ENCODE measurements around the gene SOX21.

The SOX21 gene

DNA sequence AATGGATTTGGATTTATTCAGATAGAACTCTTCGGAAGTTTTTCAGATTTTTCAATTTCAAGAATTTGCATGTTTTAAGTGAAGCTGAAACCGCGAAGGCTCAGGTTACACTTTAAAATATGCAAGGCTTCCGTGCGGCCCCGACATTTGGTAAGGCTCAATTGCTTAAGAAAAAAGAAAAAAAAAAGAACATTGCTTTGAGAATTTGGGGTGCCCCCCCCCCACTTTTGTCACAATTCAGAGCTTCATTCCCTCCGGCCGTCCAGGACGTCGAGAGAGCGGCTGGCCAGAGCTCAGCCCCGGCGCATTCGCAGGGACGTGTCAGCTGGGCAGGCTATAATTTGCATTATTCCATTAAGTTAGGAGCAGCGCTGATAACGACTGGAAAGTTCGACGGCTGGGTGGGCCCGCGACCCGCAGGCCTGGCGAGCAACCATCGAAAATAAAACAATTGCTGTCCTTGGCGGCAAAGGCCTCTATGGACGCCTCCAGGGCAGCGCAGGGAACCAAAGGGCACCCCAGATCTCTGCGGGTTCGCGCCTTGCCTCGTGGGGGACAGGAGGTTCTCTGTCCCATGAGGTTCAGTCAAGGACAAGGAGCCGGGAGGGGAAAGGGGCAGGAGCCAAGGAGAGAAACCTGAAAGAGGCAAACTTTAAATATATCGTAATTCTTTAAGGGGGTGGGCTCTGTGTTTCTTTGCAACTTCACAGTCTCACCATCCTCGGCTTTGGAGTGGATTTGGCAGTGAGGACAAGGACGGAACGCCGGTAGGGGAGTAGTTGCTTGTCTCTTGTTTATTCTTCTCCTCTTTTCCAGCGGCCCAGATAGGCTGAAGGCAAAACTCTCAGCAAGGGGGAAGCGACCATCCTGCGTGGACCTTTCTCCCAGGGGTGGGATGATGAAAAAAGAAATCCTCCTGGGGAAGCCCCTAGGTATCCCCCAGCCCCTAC, 7.0 kb downstream of the SOX21 start:
- TF ChIP-seq POLR2AphosphoS5 (IDR thresholded peaks at IDR 0.05; ENCODE audit: borderline replicate concordance, low read depth, low read length) (no peak), FOXP2 (optimal IDR thresholded peaks at IDR 0.05; ENCODE audit: control extremely low read depth, extremely low read length, insufficient read depth) (no peak), EZH2 (IDR thresholded peaks at IDR 0.05) (peak; percentile 66)
- H3K9me3 ChIP-seq (ENCODE audit: low read depth, low read length): no peaks in the 10 kb centered on the region

DNA sequence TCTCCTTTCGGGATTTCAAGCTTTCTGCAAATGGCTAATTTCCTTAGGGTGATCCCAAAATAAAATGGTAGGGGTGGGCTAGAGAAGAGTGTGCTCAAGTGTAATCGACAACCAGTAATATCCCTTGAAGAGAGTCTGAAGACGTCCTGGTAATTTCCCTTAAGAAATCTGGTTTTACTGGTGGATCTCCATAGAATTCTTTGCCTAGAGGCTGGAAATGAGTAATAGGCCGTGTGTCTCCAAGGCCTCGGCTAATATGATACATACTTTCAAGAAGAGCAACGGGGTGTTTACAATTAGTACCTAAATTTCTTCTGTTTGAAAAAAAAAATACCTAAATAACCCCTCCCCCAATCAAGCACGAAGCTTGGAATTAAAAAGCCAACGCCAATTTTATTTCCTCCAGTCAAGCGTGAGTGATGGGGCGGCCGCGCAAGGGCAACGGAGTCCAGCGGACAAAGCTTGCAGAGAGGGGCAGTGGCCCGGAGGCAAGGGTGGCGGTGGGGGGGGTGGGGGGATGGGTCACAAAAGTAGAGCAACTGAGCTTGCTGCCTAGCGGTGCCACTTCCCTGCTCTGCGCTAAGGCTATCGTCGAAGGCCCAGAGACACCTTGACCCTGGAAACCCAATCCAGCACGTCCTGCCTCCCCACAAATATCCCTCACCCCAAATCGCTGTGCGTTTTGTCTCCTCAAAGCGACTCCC, 7.8 kb downstream of the SOX21 start:
- no peak for TF ChIP-seq EZH2 (IDR thresholded peaks at IDR 0.05)
- TF ChIP-seq FOXP2 (optimal IDR thresholded peaks at IDR 0.05; ENCODE audit: control extremely low read depth, extremely low read length, insufficient read depth): no peak
- no peak for TF ChIP-seq POLR2AphosphoS5 (IDR thresholded peaks at IDR 0.05; ENCODE audit: borderline replicate concordance, low read depth, low read length)
- DNase-seq (ENCODE audit: low read depth, low spot score): no peak
- no peak overlapping the region for H3K9ac ChIP-seq (ENCODE audit: insufficient read length)

More for the DNA sequence above, 7.0 kb downstream of the SOX21 start:
- no peak for DNase-seq (ENCODE audit: low read depth, low spot score)
- no peaks in the 10 kb centered on the region for H3K36me3 ChIP-seq (ENCODE audit: insufficient read depth, low read length)
- peak overlapping the region; percentile 64 for H3K4me3 ChIP-seq
- no peak overlapping the region for H3K27ac ChIP-seq
- no peak overlapping the region for H3K9ac ChIP-seq (ENCODE audit: insufficient read length)

GRCh38 chr13:94703721-94704314, 8.5 kb downstream of the SOX21 start:
- TF ChIP-seq FOXP2 (optimal IDR thresholded peaks at IDR 0.05; ENCODE audit: control extremely low read depth, extremely low read length, insufficient read depth): no peak
- TF ChIP-seq EZH2 (IDR thresholded peaks at IDR 0.05): no peak
- no peak for TF ChIP-seq POLR2AphosphoS5 (IDR thresholded peaks at IDR 0.05; ENCODE audit: borderline replicate concordance, low read depth, low read length)
- no peak overlapping the region for H3K9ac ChIP-seq (ENCODE audit: insufficient read length)
- no peaks in the 10 kb centered on the region for H3K9me3 ChIP-seq (ENCODE audit: low read depth, low read length)
- no peak overlapping the region for H3K4me3 ChIP-seq
- H3K36me3 ChIP-seq (ENCODE audit: insufficient read depth, low read length): no peaks in the 10 kb centered on the region
- no peak for DNase-seq (ENCODE audit: low read depth, low spot score)
- no peak overlapping the region for H3K27ac ChIP-seq

More for the DNA sequence above, 7.8 kb downstream of the SOX21 start:
- Histone ChIP-seq H3K27ac (no peak overlapping the region), H3K4me3 (peak overlapping the region; percentile 64), H3K36me3 (ENCODE audit: insufficient read depth, low read length) (no peaks in the 10 kb centered on the region), H3K9me3 (ENCODE audit: low read depth, low read length) (no peaks in the 10 kb centered on the region)

DNA sequence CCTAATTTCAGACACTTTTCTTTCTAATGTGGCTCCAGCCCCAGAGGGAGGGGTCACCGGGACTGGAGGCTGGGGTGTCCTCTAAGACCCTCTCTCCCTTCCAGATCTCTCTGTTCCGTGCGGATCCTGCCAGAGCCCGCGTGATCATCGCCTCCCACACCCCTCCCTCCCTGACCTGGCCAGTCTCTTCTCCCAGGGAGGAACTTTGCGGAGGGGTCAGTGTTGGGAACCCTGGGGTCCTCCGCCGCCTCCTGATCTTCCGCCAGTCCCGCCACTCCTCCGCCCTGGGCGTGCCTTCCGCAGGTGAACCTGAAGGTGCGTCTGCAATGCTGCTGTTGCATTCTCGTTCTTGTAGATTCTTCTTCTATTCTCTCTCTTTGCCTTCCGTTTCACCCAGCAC, 9.1 kb downstream of the SOX21 start:
- no peak for DNase-seq (ENCODE audit: low read depth, low spot score)
- no peak overlapping the region for H3K9ac ChIP-seq (ENCODE audit: insufficient read length)
- no peaks in the 10 kb centered on the region for H3K9me3 ChIP-seq (ENCODE audit: low read depth, low read length)
- no peak overlapping the region for H3K4me3 ChIP-seq
- H3K27ac ChIP-seq: no peak overlapping the region
- no peaks in the 10 kb centered on the region for H3K36me3 ChIP-seq (ENCODE audit: insufficient read depth, low read length)
- TF ChIP-seq EZH2 (IDR thresholded peaks at IDR 0.05) (no peak), FOXP2 (optimal IDR thresholded peaks at IDR 0.05; ENCODE audit: control extremely low read depth, extremely low read length, insufficient read depth) (no peak), POLR2AphosphoS5 (IDR thresholded peaks at IDR 0.05; ENCODE audit: borderline replicate concordance, low read depth, low read length) (no peak)

- no peak overlapping the region for H3K9ac ChIP-seq (ENCODE audit: insufficient read length)
- H3K36me3 ChIP-seq (ENCODE audit: insufficient read depth, low read length): no peaks in the 10 kb centered on the region
- H3K4me3 ChIP-seq: peak overlapping the region; percentile 49; the same call in 1 of the 2 replicates
- no peak for DNase-seq (ENCODE audit: low read depth, low spot score)
- peak; percentile 62 for TF ChIP-seq EZH2 (IDR thresholded peaks at IDR 0.05)
- TF ChIP-seq FOXP2 (optimal IDR thresholded peaks at IDR 0.05; ENCODE audit: control extremely low read depth, extremely low read length, insufficient read depth): no peak
- H3K9me3 ChIP-seq (ENCODE audit: low read depth, low read length): no peaks in the 10 kb centered on the region
- H3K27ac ChIP-seq: no peak overlapping the region
Measured at GRCh38 chr13:94702181-94703041, 9.9 kb downstream of the SOX21 start.

DNA sequence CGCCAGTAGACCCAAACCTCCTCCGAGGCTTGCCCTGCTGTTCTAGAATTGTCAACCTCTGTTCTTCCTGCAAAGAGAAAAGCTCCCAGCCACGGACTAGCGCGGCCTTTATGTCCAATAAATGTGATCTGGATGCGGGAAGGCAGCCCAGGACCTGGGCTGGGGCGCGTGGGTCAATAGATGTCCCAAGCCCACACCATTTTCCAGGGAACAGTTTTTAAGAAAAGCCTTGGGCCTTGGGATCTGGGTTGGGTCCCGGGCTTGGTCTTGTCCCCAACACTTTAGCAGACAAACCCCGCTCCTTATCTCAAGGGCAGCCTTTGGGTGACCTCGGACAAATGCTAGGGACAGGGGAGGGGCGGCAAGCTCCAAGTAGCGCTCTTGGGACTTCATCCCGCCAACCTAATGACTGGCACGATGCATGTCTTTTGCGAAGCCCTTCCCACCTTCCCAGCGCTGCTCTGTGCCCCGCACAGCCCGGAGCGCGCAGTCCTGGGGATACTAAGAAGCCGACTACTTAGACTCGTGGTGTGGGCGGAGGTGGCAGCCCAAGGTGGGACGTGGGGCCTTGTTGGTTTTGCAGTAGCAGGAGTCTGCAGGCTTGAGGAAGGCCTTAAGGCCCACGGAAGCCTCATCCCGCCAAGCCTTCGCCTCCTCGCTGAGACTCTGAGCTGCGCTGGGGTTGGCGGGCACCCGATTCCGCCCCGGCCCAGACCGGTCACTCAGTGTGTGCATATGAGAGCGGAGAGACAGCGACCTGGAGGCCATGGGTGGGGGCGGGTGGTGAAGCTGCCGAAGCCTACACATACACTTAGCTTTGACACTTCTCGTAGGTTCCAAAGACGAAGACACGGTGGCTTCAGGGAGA, 10.8 kb downstream of the SOX21 start:
- H3K36me3 ChIP-seq (ENCODE audit: insufficient read depth, low read length): no peaks in the 10 kb centered on the region
- DNase-seq (ENCODE audit: low read depth, low spot score): no peak
- no peaks in the 10 kb centered on the region for H3K9me3 ChIP-seq (ENCODE audit: low read depth, low read length)
- no peak overlapping the region for H3K27ac ChIP-seq
- no peak overlapping the region for H3K4me3 ChIP-seq
- TF ChIP-seq POLR2AphosphoS5 (IDR thresholded peaks at IDR 0.05; ENCODE audit: borderline replicate concordance, low read depth, low read length) (no peak), FOXP2 (optimal IDR thresholded peaks at IDR 0.05; ENCODE audit: control extremely low read depth, extremely low read length, insufficient read depth) (no peak), EZH2 (IDR thresholded peaks at IDR 0.05) (no peak)
- no peak overlapping the region for H3K9ac ChIP-seq (ENCODE audit: insufficient read length)

- no peak for DNase-seq (ENCODE audit: low read depth, low spot score)
- Histone ChIP-seq H3K27ac (no peak overlapping the region), H3K9me3 (ENCODE audit: low read depth, low read length) (no peaks in the 10 kb centered on the region), H3K4me3 (no peak overlapping the region), H3K9ac (ENCODE audit: insufficient read length) (no peak overlapping the region), H3K36me3 (ENCODE audit: insufficient read depth, low read length) (no peaks in the 10 kb centered on the region)
- TF ChIP-seq EZH2 (IDR thresholded peaks at IDR 0.05) (no peak), FOXP2 (optimal IDR thresholded peaks at IDR 0.05; ENCODE audit: control extremely low read depth, extremely low read length, insufficient read depth) (no peak), POLR2AphosphoS5 (IDR thresholded peaks at IDR 0.05; ENCODE audit: borderline replicate concordance, low read depth, low read length) (no peak)
Measured at GRCh38 chr13:94700536-94700935, 11.8 kb downstream of the SOX21 start.
